ENCODE measurements around the gene SRRM2. TPM values are rescaled to one million over a fixed set of nuclear protein-coding genes. Genes with fewer than 3 reads are reported as not detected.

SRRM2 gene
- total RNA-seq, 1 experiment from 2014 or later, result 49.9 TPM

Other genes with a start within 250 kb of the SRRM2 start
- 80.0 and 81.3 TPM in 2 replicates for gene ATP6V0C, start 238.7 kb upstream of the SRRM2 start, total RNA-seq (2014; rRNA removed; shearing (Covaris generic))
- gene AMDHD2, start 232.3 kb upstream of the SRRM2 start, total RNA-seq (2014; rRNA removed; shearing (Covaris generic)), result 11.7 and 20.1 TPM in 2 replicates
- not detected in 2 replicates for gene CEMP1, start 221.2 kb upstream of the SRRM2 start, total RNA-seq (2014; rRNA removed; shearing (Covaris generic))
- 19.8 and 33.5 TPM in 2 replicates for gene PDPK1, start 214.6 kb upstream of the SRRM2 start, total RNA-seq (2014; rRNA removed; shearing (Covaris generic))
- 56.3 and 83.9 TPM in 2 replicates for gene KCTD5, start 70.1 kb upstream of the SRRM2 start, total RNA-seq (2014; rRNA removed; shearing (Covaris generic))
- 0.17 TPM in 1 of 2 replicates, not detected in the other for gene PRSS27, start 32.4 kb upstream of the SRRM2 start, total RNA-seq (2014; rRNA removed; shearing (Covaris generic))
- gene ELOB, start 24.6 kb downstream of the SRRM2 start, total RNA-seq (2014; rRNA removed; shearing (Covaris generic)), result 351 and 758 TPM in 2 replicates
- not detected in 2 replicates for gene PRSS33, start 34.9 kb downstream of the SRRM2 start, total RNA-seq (2014; rRNA removed; shearing (Covaris generic))
- gene PRSS41, start 45.8 kb downstream of the SRRM2 start, total RNA-seq (2014; rRNA removed; shearing (Covaris generic)), result not detected in 2 replicates
- not detected in 2 replicates for gene PRSS21, start 64.6 kb downstream of the SRRM2 start, total RNA-seq (2014; rRNA removed; shearing (Covaris generic))
- gene ZG16B, start 77.7 kb downstream of the SRRM2 start, total RNA-seq (2014; rRNA removed; shearing (Covaris generic)), result 0.12 and 3.9 TPM in 2 replicates
- not detected in 2 replicates for gene PRSS22, start 105.5 kb downstream of the SRRM2 start, total RNA-seq (2014; rRNA removed; shearing (Covaris generic))
- 97.4 and 112 TPM in 2 replicates for gene FLYWCH2, start 130.6 kb downstream of the SRRM2 start, total RNA-seq (2014; rRNA removed; shearing (Covaris generic))
- 27.0 and 34.0 TPM in 2 replicates for gene FLYWCH1, start 159.3 kb downstream of the SRRM2 start, total RNA-seq (2014; rRNA removed; shearing (Covaris generic))
- 2.1 and 6.3 TPM in 2 replicates for gene KREMEN2, start 211.6 kb downstream of the SRRM2 start, total RNA-seq (2014; rRNA removed; shearing (Covaris generic))
- gene PAQR4, start 216.7 kb downstream of the SRRM2 start, total RNA-seq (2014; rRNA removed; shearing (Covaris generic)), result 24.0 and 38.7 TPM in 2 replicates
- 47.4 and 57.5 TPM in 2 replicates for gene PKMYT1, start 227.8 kb downstream of the SRRM2 start, total RNA-seq (2014; rRNA removed; shearing (Covaris generic))